GM19193 (cell line): Measurements from ENCODE around the gene LMF1.

Experiments
- POLR2A ChIP-seq: IDR thresholded peaks from 4 replicates; pipeline ENCODE4 v1.6.1; 2011; ENCODE audit not compliant: insufficient read depth, insufficient read length; ENCODE audit errors: extremely low read depth

LMF1 gene

GRCh38 chr16:971981-972315 is 1.2 kb upstream of the LMF1 start:
- TF ChIP-seq POLR2A = no peak

GRCh38 chr16:971582-971905 is 760 bp upstream of the LMF1 start:
- no peak for TF ChIP-seq POLR2A

DNA sequence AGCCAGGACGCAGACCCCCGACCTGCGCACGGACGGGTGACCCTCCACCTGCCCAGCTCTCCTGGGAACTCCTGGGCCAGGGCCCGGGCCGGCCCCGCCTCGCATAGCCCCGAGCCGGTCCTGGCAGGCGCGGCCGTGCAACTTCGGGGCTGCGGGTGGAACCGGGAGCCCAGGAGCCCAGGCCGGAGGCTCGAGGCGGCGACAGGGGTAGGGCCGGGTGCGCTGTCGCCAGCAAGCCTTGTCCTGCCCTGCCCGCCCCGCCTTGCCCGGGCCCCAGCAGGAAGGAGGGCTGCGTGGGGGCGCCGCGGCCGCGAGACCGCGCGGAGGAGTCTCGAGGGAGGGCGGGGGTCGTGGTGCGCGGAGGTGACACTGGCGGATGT is 408 bp downstream of the LMF1 start:
- no peak for TF ChIP-seq POLR2A

- TF ChIP-seq POLR2A = no peak
Measured at GRCh38 chr16:969508-970385, 1.0 kb downstream of the LMF1 start.

- no peak for TF ChIP-seq POLR2A
Measured at GRCh38 chr16:968620-969019, 2.2 kb downstream of the LMF1 start.

- TF ChIP-seq POLR2A = no peak
Measured at GRCh38 chr16:967546-968295, 3.1 kb downstream of the LMF1 start.

DNA sequence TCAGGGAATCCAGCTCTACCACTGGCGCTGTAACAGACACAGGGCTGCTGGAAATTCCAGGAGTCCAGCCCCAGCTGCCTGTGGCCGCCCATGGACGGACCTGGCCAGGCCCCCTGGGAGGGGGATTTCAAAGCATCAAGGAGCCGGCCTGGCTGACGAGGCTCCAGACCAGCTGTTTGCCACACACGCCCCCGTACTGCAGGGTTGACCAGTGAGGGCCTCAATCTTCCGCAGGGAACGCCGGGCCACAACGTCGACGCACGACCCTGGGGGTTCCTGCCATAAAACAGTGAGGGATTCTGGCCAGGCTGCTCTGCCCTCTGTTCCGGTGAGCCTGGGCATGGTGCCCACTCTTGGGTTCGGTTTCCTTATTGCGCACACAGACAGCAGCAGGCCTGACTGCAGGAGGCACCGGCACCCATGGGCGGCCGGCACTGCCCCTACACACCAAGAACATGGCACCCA is 3.7 kb downstream of the LMF1 start:
- TF ChIP-seq POLR2A = no peak

DNA sequence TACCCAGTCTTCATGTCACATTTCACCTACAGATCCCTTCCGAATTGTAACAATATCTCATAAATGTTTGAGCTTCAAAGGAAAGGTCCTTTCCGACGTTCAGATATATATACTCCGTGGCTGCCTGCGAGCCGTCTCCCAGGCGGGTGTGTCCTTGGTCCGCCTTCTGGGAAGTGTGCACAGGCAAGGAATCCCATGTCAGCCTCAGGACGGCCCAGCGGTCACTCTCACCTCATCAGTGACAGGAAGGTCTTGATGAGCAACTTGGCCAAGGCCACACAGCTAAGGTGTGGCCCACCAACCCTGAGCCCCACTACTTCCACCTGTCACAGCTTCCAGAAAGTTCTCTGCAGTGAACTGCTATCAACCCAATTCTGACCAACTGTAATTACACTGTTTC is 4.3 kb downstream of the LMF1 start:
- no peak for TF ChIP-seq POLR2A

DNA sequence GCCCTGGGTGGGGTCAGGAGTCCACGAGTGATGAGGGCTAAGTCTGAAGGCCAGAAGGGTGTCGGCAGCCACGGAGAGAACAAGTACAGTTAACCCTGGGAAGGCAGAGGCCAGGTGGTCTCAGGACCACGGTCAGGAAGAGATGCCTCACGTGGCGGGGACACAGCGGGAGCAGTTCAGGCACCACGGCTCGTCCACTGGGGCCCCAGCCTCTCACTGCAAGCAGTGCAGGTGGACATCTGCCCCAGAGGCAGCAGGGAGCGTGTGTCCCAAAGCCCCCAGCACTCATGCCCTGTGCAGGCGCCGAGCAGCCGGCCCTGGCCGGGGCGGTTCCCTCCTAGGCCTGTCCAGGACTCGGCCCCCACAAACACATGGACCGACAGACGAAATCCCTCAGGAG is 4.7 kb downstream of the LMF1 start:
- no peak for TF ChIP-seq POLR2A

GRCh38 chr16:965487-965886 is 5.3 kb downstream of the LMF1 start:
- no peak for TF ChIP-seq POLR2A

DNA sequence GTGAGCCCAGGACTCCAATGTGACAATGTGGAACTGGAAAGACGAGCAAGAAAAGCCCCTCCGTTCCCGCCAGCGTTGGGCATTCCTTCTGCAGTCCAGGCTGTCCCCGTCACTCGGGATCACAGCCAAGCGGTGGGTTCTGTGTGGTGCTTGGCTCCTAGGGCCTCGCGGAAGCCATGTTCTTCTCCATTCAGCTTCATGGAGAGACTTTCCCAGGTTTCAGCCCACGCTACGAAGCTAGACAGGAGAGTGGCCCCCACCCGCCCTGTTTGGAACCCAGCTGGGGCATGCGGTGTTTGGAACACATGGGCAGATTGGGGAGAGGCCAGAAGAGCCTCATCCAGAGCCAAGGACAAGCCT is 5.8 kb downstream of the LMF1 start:
- no peak for TF ChIP-seq POLR2A

GRCh38 chr16:964356-965035 is 6.3 kb downstream of the LMF1 start:
- no peak for TF ChIP-seq POLR2A

DNA sequence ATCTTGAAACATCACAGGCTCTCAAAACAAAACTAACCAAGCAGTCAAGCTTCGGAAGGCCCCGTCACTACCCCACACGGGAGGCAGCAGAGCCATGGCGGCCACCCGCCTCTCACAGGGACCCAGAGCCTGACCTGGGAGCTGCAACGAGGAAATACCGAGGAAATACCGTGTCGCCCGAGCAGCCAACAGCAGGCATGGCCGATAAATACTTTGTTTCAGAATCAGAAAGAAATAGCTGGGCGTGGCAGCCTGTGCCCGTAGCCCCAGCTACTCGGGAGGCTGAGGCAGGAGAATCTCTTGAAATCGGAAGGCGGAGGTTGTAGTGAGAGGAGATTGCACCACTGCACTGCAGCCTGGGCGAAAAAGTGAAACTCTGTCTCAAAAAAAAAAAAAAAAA is 6.9 kb downstream of the LMF1 start:
- TF ChIP-seq POLR2A = no peak

DNA sequence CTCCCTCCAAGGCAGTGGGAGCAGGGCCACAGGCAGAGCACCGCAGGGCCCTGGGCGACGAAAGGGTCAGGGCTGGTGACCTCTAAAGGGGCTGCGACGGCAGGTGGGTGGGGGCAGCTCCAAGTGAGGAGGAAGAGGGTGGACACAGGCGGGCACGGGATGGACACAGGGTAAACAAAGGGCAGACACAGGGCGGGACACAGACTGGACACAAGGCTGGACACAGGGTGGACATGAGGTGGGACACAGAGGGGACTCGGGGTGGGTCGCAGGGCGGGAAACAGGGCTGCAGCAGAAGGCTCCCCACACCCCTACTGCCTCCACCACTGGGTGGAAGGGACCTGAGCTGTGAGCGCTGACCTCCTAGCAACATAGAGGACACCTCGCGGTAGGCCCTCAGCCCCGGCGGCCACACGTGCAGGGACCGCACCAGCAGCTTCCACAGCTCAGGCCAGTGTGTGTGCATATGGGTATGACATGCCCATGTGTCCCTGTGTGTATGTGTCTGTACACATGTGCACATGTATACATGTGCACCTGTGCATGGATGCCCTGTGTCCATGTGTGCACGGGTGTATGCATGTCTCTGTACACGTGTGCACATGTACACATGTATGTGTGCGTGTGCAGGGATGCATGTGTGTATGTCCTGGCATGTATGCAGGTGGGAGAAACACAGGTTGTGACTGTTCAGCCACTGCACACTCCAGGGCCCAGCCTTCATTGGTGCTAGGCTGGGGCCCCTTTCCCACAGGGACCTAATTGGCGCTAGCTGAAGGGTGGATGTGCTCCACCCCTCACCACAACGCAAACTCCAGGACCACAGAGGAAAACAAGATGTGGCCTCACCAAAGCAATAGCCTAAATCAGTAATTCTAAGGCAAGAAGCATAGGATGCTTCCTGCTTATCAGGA is 7.6 kb downstream of the LMF1 start:
- no peak for TF ChIP-seq POLR2A

GRCh38 chr16:962366-962765 is 8.4 kb downstream of the LMF1 start:
- TF ChIP-seq POLR2A = no peak
